Stimulated activated naive B cell treated with anti-CD40 and anti-IgM and Interleukin-4, amounts not matched to agents 10 μg/mL and 1 μg/mL and 100 μg/mL, for 72 hours (primary cell): Measurements from ENCODE around the gene KHSRP.
"Not testable (repeated sequence)": the region's sequence is repeated elsewhere in the genome, so short reads cannot be mapped to it uniquely, and the experiment has no call there.

Experiments
- ATAC-seq, 2 donors: fragments of 150-1000 bp; cut with Tn5 transposase; replicated peaks; 2 replicates each; pipeline ENCODE4 v1.10.0; 2021; ENCODE audit warnings: moderate library complexity in 1 of 2
- DNase-seq: peaks from one replicate; pipeline ENCODE4 v3.0.0; 2021
- H3K27ac Mint-ChIP-seq: one replicate; pipeline ENCODE4 v1.8.0; 2022; ENCODE audit warnings: mild to moderate bottlenecking, mixed read lengths
- H3K27me3 Mint-ChIP-seq, 2 donors: one replicate each; pipeline ENCODE4 v1.8.0; 2022; ENCODE audit warnings: mixed read lengths in 2 of 2
- H3K36me3 Mint-ChIP-seq, 2 donors: one replicate each; pipeline ENCODE4 v1.8.0; 2022; ENCODE audit warnings: mixed read lengths in 2 of 2, mild to moderate bottlenecking in 1 of 2
- H3K4me1 Mint-ChIP-seq, 2 donors: one replicate each; pipeline ENCODE4 v1.8.0; 2022; ENCODE audit warnings: mixed read lengths in 2 of 2, mild to moderate bottlenecking in 1 of 2
- H3K4me3 Mint-ChIP-seq, 2 donors: one replicate each; pipeline ENCODE4 v1.8.0; 2022; ENCODE audit warnings: mild to moderate bottlenecking in 2 of 2, mixed read lengths in 2 of 2, moderate library complexity in 1 of 2
- H3K9me3 Mint-ChIP-seq, 2 donors: one replicate each; pipeline ENCODE4 v1.8.0; 2022; ENCODE audit warnings: mixed read lengths in 2 of 2, mild to moderate bottlenecking in 1 of 2

The KHSRP gene

GRCh38 chr19:6433663-6434062, 9.1 kb upstream of the KHSRP start, which contains the start of gene SLC25A41:
Gene SLC25A41 (minus strand): TSS chr19:6433763. CDS start chr19:6433693, 70 bp downstream.
- no peak for DNase-seq
- Mint-ChIP-seq H3K36me3 (peaks cover 0 to 2% of the 10 kb centered on the region in 2 donors), H3K4me1 (peaks cover 0 to 7% of the 10 kb centered on the region in 2 donors), H3K9me3 (peaks cover 0 to 3% of the 10 kb centered on the region in 2 donors), H3K27me3 (peaks cover 0 to 4% of the 10 kb centered on the region in 2 donors), H3K27ac (no peak within 1 kb of the TSS), H3K4me3 (no peak within 1 kb of the TSS)
- no peak for ATAC-seq

GRCh38 chr19:6433165-6433564, 8.6 kb upstream of the KHSRP start:
- Mint-ChIP-seq H3K27ac (no peak overlapping the region), H3K36me3 (peaks cover 0 to 2% of the 10 kb centered on the region in 2 donors), H3K27me3 (peaks cover 0 to 2% of the 10 kb centered on the region in 2 donors), H3K4me3 (no peak overlapping the region), H3K9me3 (peaks cover 0 to 3% of the 10 kb centered on the region in 2 donors), H3K4me1 (peaks cover 0 to 7% of the 10 kb centered on the region in 2 donors)
- DNase-seq (no peak), ATAC-seq (no peak)

- Mint-ChIP-seq H3K9me3 (peaks cover 0 to 3% of the 10 kb centered on the region in 2 donors), H3K27me3 (no peaks in the 10 kb centered on the region), H3K4me3 (no peak overlapping the region), H3K36me3 (peaks cover 0 to 2% of the 10 kb centered on the region in 2 donors), H3K27ac (no peak overlapping the region), H3K4me1 (peaks cover 0 to 7% of the 10 kb centered on the region in 2 donors)
- ATAC-seq, result no peak
- DNase-seq, result no peak
Observed at GRCh38 chr19:6431891-6432290, 7.3 kb upstream of the KHSRP start.

GRCh38 chr19:6429419-6430221, 5.0 kb upstream of the KHSRP start:
- Mint-ChIP-seq H3K36me3 (peaks cover 0 to 2% of the 10 kb centered on the region in 2 donors), H3K27ac (no peak overlapping the region), H3K4me3 (no peak overlapping the region), H3K9me3 (peaks cover 0 to 5% of the 10 kb centered on the region in 2 donors), H3K4me1 (peaks cover 4 to 15% of the 10 kb centered on the region in 2 donors), H3K27me3 (no peaks in the 10 kb centered on the region)
- no peak for ATAC-seq
- no peak for DNase-seq

GRCh38 chr19:6428692-6429418, 4.2 kb upstream of the KHSRP start:
- not testable (repeated sequence) for H3K27me3 Mint-ChIP-seq, ATAC-seq, H3K36me3 Mint-ChIP-seq, DNase-seq, H3K9me3 Mint-ChIP-seq, H3K27ac Mint-ChIP-seq, H3K4me3 Mint-ChIP-seq
- peaks cover 4 to 16% of the 10 kb centered on the region in 2 donors for H3K4me1 Mint-ChIP-seq

GRCh38 chr19:6427131-6427530, 2.5 kb upstream of the KHSRP start:
- Mint-ChIP-seq H3K27me3 (no peaks in the 10 kb centered on the region), H3K36me3 (peaks cover 5 to 10% of the 10 kb centered on the region in 2 donors), H3K27ac (no peak overlapping the region), H3K4me3 (no peak overlapping the region), H3K9me3 (peaks cover 0 to 5% of the 10 kb centered on the region in 2 donors), H3K4me1 (peaks cover 16 to 34% of the 10 kb centered on the region in 2 donors)
- ATAC-seq (no peak), DNase-seq (no peak)

- Mint-ChIP-seq H3K4me3 (peak overlapping the region; percentile 77 to 88), H3K27ac (peak overlapping the region; percentile 76)
- DNase-seq, result no peak
Observed at GRCh38 chr19:6425732-6426620, 1.4 kb upstream of the KHSRP start.

GRCh38 chr19:6424939-6425731, 524 bp upstream of the KHSRP start:
- DNase-seq, result peak; percentile 100
- Mint-ChIP-seq H3K4me1 (peaks cover 20 to 49% of the 10 kb centered on the region in 2 donors), H3K36me3 (peaks cover 15% of the 10 kb centered on the region in 2 donors), H3K4me3 (peak overlapping the region; percentile 77 to 88), H3K27me3 (no peaks in the 10 kb centered on the region), H3K27ac (peak overlapping the region; percentile 76), H3K9me3 (peaks cover 0 to 5% of the 10 kb centered on the region in 2 donors)
- peak; percentile 90 to 91 for ATAC-seq

More at GRCh38 chr19:6425732-6426620, 1.4 kb upstream of the KHSRP start:
- ATAC-seq, result no peak
- Mint-ChIP-seq H3K27me3 (no peaks in the 10 kb centered on the region), H3K9me3 (peaks cover 0 to 5% of the 10 kb centered on the region in 2 donors), H3K36me3 (peaks cover 11 to 12% of the 10 kb centered on the region in 2 donors), H3K4me1 (peaks cover 20 to 45% of the 10 kb centered on the region in 2 donors)

- DNase-seq (no peak), ATAC-seq (no peak)
- Mint-ChIP-seq H3K4me3 (peak overlapping the region; percentile 88 to 93), H3K36me3 (peaks cover 24 to 29% of the 10 kb centered on the region in 2 donors), H3K9me3 (peaks cover 0 to 2% of the 10 kb centered on the region in 2 donors), H3K27me3 (no peaks in the 10 kb centered on the region), H3K4me1 (peaks cover 20 to 46% of the 10 kb centered on the region in 2 donors), H3K27ac (peak overlapping the region; percentile 91)
Observed at GRCh38 chr19:6423499-6424194, 964 bp downstream of the KHSRP start.

- H3K27ac Mint-ChIP-seq, result peak overlapping the region; percentile 51
- H3K9me3 Mint-ChIP-seq, result peaks cover 0 to 2% of the 10 kb centered on the region in 2 donors
- no peak overlapping the region for H3K4me3 Mint-ChIP-seq
- H3K36me3 Mint-ChIP-seq, result peaks cover 33 to 47% of the 10 kb centered on the region in 2 donors
- no peaks in the 10 kb centered on the region for H3K27me3 Mint-ChIP-seq
- peaks cover 20 to 46% of the 10 kb centered on the region in 2 donors for H3K4me1 Mint-ChIP-seq
- DNase-seq (no peak), ATAC-seq (no peak)
Observed at GRCh38 chr19:6421075-6422014, 3.3 kb downstream of the KHSRP start.

- no peaks in the 10 kb centered on the region for H3K9me3 Mint-ChIP-seq
- peaks cover 49 to 68% of the 10 kb centered on the region in 2 donors for H3K36me3 Mint-ChIP-seq
- ATAC-seq (no peak), DNase-seq (no peak)
- no peaks in the 10 kb centered on the region for H3K27me3 Mint-ChIP-seq
- H3K4me1 Mint-ChIP-seq, result peaks cover 14 to 33% of the 10 kb centered on the region in 2 donors
- H3K27ac Mint-ChIP-seq, result peak overlapping the region; percentile 20
- H3K4me3 Mint-ChIP-seq, result no peak overlapping the region
Observed at GRCh38 chr19:6418562-6418932, 6.1 kb downstream of the KHSRP start.
